ENCODE results near the gene WDR19. TPM values are rescaled to one million over a fixed set of nuclear protein-coding genes. Genes with fewer than 3 reads are reported as not detected.

WDR19 gene
- total and polyA plus RNA-seq, 2 of the 4 experiments (the other 2 are of a cell fraction), result 16.0 to 22.6 TPM

DNA sequence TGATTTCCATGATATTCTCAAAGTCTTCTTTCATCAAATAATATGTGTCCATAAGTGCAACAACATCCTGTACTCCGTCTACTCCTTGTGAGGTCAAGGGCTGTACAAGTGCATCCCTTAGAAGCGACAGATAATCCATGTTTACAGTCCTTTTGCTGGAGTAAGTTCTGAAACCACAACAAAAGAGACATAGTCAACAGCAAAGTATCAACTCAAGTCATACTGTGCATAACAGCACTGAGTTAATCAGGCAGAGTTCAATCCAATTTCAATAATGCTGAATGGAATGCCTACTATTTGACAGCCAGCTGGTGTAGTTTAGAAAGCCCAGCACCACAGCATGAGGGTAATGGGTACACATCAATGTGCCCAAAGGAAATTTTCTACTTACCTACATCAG is 109.4 kb downstream of the WDR19 start:
- Histone ChIP-seq H4K5ac (ENCODE audit: low read depth, low read length) (no peak overlapping the region), H3K9me1 (ENCODE audit: insufficient read depth, low read length) (no peaks in the 10 kb centered on the region), H2BK5ac (ENCODE audit: low read depth, low read length, poor library complexity, severe bottlenecking) (no peak overlapping the region), H3K4ac (ENCODE audit: low read depth, low read length) (no peak overlapping the region), H2BK20ac (ENCODE audit: low read depth, low read length) (no peak overlapping the region), H3K56ac (ENCODE audit: extremely low read depth, insufficient read depth, low read length) (no peak overlapping the region), H4K91ac (ENCODE audit: insufficient read depth, low read depth, low read length) (no peak overlapping the region), H2AFZ (replicated peaks; ENCODE audit: low read length, poor library complexity) (no peak overlapping the region), H4K20me1 (ENCODE audit: insufficient read depth, low read length) (no peaks in the 10 kb centered on the region), H2BK15ac (ENCODE audit: low read depth, low read length) (no peak overlapping the region), H3K23ac (ENCODE audit: low read depth, low read length) (no peak overlapping the region), H4K8ac (ENCODE audit: low read depth in 2 of 2, low read length in 2 of 2) (no peak overlapping the region), H3K79me1 (ENCODE audit: low read depth in 1 of 2, low read length in 2 of 2) (peaks cover 0 to 6% of the 10 kb centered on the region in 2 experiments; a peak in 2 of 4 replicates), H2BK120ac (ENCODE audit: low read depth, low read length) (no peak overlapping the region), H3K14ac (replicated peaks; ENCODE audit: low read depth, low read length) (no peak overlapping the region), H3K4me1 (ENCODE audit: control insufficient read depth, insufficient read depth, low read length) (no peaks in the 10 kb centered on the region), H3K4me2 (ENCODE audit: low read depth, low read length) (no peak overlapping the region), H3K27ac (ENCODE audit: insufficient read depth, low read length) (no peak overlapping the region), H3K9ac (ENCODE audit: low read depth, low read length) (no peak overlapping the region), H2AK5ac (ENCODE audit: low read depth, low read length) (no peak overlapping the region), H3K9me3 (ENCODE audit: control insufficient read depth, insufficient read depth, low read length) (no peaks in the 10 kb centered on the region), H3K36me3 (ENCODE audit: control insufficient read depth, insufficient read depth, low read length) (peaks cover 22% of the 10 kb centered on the region), H3K18ac (ENCODE audit: low read depth, low read length) (no peak overlapping the region), H3K4me3 (ENCODE audit: insufficient read depth, low read depth, low read length) (no peak overlapping the region), H3K27me3 (ENCODE audit: control insufficient read depth, insufficient read depth, low read length) (no peaks in the 10 kb centered on the region), H2AK9ac (replicated peaks; ENCODE audit: low read depth, low read length, poor library complexity) (no peak overlapping the region)
- no CpG with 5 or more reads among the region's 2 CpGs for WGBS, 2 experiments (ENCODE audit: extremely low coverage in 2 of 2, insufficient read length in 1 of 2)
- no peak for TF ChIP-seq POLR2A (IDR thresholded peaks at IDR 0.05; ENCODE audit: low read depth, low read length)
- TF ChIP-seq MAZ (IDR thresholded peaks at IDR 0.05; ENCODE audit: borderline replicate concordance, low read depth, low read length), result no peak
- no peak for TF ChIP-seq CHD1 (IDR thresholded peaks at IDR 0.05; ENCODE audit: low read depth, low read length)
- TF ChIP-seq CEBPB (IDR thresholded peaks at IDR 0.05; ENCODE audit: low read depth, low read length), result no peak
- no peak for TF ChIP-seq FOS (IDR thresholded peaks at IDR 0.05; ENCODE audit: low read depth, low read length)
- no peak for TF ChIP-seq RCOR1 (IDR thresholded peaks at IDR 0.05; ENCODE audit: insufficient replicate concordance, low read length)
- TF ChIP-seq MAFK (IDR thresholded peaks at IDR 0.05; ENCODE audit: low read depth, low read length), result no peak
- no peak for TF ChIP-seq ELK1 (IDR thresholded peaks at IDR 0.05; ENCODE audit: borderline replicate concordance, low read depth, low read length)
- TF ChIP-seq RFX5 (IDR thresholded peaks at IDR 0.05; ENCODE audit: low read depth, low read length), result no peak
- TF ChIP-seq MXI1 (IDR thresholded peaks at IDR 0.05; ENCODE audit: borderline replicate concordance, low read depth, low read length), result no peak
- TF ChIP-seq NFE2L2 (IDR thresholded peaks at IDR 0.05; ENCODE audit: low read depth, low read length), result no peak
- TF ChIP-seq BHLHE40 (IDR thresholded peaks at IDR 0.05; ENCODE audit: low read depth, low read length), result no peak
- no peak for TF ChIP-seq RAD21 (IDR thresholded peaks at IDR 0.05; ENCODE audit: low read length)
- TF ChIP-seq SMC3 (IDR thresholded peaks at IDR 0.05; ENCODE audit: low read depth, low read length), result no peak
- ATAC-seq (ENCODE audit: low read depth) (no peak), DNase-seq (no peak)
- POLR2A ChIA-PET (ENCODE audit: unreplicated experiment), result no interaction called here
- dilution Hi-C loops (cut with HindIII; ENCODE audit: low sequenced_read_pairs, unreplicated experiment) (no loop called here), in situ Hi-C loops (cut with MboI; ENCODE audit: low sequenced_read_pairs) (no loop called here), intact Hi-C loops (cut with micrococcal nuclease) (no loop called here)
- no TSS peak for BruUV-seq (replicated peaks)
- CTCF ChIA-PET, result no interaction called here

Measured in IMR-90 (cell line).